HG03520 (cell line): ENCODE data around the gene ETHE1.

Source experiments
- ATAC-seq: cut with Tn5 transposase; IDR thresholded peaks from one replicate; pipeline ENCODE4 v1.9.1; 2021; ENCODE audit warnings: mild to moderate bottlenecking, moderate library complexity; ENCODE audit not compliant: unreplicated experiment

ETHE1 gene

GRCh38 chr19:43498233-43498842, 28.7 kb downstream of the ETHE1 start:
- no peak for ATAC-seq

DNA sequence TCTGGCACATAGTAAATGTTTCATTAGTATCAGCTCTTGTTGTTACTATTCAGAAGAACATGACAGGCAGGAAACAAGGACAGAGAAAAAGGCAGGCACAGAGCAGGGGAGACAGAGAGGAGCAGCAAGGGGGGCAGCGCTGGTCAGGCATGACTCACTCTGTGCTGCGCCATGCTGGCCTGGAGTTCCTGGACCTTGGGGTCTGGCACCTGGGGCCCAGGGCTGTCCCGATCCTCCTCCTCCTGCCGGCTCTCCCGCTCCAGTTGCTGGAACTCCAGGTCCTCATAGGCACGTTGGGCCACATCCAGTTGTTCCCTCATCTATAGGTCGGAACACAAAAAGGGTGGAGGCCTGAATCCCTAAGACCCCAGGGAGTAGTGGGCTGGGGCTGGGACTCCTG, 30.0 kb downstream of the ETHE1 start:
- no peak for ATAC-seq

DNA sequence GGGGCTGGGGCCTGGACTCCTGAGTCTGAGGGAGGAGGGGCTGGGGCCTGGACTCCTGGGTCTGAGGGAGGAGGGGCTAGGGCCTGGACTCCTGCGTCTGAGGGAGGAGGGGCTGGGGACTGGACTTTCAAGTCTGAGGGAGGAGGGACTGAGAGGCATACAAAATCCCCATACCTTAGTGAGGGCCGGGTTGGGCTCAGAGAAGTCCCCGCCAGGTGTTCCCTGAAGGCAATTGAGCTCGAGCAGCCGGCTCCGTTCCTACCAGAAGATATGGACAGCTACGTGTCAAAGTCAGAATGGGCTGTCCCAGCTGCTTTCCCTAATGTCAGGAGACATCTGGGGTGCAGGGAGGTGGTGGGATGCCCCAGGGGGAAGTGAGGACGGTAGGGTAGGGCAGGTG, 31.9 kb downstream of the ETHE1 start:
- ATAC-seq = no peak

GRCh38 chr19:43490759-43491158, 36.2 kb downstream of the ETHE1 start:
- no peak for ATAC-seq

- no peak for ATAC-seq
Measured at GRCh38 chr19:43489979-43490599, 36.9 kb downstream of the ETHE1 start.

DNA sequence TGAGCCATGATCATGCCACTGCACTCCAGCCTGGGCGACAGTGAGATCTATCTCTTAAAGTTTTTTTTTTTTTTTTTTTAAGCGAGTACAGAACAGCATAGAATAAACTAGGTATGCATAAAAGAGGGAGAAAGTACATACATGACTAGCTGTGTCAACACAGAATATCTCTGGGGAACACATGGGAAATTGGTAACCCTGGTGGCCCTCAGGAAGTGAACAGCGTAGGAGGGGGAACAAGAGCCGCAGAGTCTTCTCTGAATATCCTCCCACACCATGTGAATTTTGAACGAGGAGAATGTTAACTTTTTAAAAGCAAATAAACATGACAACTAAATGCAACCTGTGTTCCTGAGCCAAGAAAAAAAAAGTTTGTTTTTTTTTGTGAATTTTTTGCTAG, 37.7 kb downstream of the ETHE1 start:
- ATAC-seq = no peak

DNA sequence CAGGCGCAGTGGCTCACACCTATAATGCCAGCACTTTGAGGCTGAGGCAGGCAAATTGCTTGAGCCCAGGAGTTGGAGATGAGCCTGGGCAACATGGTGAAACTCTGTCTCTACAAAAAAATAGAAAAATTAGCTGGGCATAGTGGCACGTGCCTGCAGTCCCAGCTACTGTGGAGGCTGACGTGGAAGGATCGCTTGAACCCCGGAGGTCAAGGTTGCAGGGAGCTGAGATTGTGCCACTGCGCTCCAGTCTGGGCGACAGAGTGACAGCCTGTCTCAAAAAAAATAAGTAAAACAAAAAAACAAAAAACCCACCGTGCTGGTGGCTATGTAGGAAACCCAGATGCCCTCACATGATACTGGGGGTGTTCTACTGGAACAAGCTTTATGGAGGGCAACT, 38.8 kb downstream of the ETHE1 start:
- ATAC-seq = no peak

DNA sequence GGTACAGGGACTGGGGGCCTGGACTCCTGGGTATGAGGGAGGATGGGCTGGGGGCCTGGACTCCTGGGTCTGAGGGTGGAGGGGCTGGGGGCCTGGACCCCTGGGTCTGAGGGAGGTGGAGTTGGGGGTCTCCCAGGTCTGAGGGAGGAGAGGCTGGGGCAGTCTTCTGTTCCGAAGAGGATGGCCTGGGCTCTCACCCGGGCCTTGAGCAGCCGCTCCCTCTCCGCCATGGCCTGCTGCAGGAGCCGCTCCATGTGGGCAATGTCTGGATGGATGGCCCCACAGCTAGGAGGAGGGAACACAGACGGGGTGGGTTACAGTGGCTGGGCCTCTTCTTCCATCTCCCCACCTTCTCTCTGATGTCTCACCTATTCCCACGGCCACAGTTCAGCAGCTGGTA, 40.6 kb downstream of the ETHE1 start:
- no peak for ATAC-seq

DNA sequence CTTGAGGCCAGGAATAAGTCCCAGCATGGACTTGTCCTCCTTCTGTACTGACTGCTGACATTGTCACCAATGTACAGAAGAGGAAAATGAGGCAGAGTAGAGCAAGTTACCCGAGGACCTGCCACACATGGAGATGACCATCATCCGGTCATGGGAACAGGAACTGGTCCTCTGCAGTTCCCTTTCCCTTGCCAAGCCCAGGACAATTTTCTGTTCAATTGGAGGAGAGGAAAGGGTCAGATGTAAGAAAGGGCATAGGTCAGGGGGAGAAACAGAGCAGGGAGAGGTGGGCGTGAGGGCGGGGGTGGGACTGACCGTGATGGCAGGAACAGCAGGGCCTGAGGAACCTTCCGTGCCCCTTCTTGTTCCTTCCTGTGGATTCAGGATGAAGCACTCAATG, 41.0 kb downstream of the ETHE1 start:
- no peak for ATAC-seq

DNA sequence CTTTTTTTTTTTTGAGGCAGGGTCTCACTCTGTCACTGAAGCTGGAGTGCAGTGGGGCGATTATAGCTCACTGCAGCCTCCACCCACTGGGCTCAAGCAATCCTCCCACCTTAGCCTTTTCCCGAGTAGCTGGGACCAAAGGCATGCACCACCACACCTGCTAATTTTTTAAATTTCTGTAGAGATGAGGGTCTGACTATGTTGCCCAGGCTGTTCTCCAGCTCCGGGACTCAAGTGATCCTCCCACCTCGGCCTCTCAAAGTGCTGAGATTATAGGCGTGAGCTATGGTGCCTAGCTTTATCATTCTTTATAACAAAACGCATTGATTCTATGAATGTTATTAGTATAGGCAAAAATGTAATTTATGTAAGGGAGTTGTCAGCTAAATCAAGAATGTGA, 43.7 kb downstream of the ETHE1 start:
- no peak for ATAC-seq

DNA sequence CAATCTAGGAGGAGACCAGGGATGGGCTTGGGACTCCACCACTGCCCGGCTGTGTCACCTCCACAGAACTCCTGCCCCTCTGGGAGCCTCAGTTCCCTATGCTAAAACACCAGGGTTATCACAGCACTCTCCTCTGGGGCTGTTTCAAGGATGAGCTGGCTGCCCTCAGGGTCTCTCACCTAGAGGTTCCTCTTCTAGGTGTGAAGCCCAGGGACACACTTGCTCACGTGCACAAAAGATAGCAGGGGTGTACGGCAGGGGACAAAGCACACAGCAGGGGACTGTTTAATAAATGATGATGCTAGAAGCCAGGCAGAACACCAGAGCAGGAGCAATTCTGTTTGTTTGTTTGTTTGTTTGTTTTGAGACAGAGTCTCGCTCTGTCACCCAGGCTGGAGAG, 44.8 kb downstream of the ETHE1 start:
- no peak for ATAC-seq

DNA sequence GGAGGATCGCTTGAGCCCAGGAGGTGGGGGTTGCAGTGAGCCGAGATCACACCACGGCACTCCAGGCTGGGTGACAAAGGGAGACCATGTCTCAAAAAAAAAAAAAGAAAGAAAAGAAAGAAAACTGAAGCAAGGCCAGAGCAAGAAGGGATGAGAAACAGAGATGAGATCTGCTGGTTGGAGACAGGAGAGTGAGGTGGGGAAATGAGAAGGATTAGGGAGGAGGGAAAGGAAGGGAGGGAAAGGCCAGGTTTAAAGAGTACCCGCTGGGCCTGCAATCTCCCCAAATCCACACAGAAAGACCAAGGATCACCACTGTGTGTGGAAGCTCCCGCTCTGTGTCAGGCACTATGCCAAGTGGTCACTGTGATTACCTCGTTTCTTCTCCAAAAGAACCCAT, 45.3 kb downstream of the ETHE1 start:
- ATAC-seq = no peak

DNA sequence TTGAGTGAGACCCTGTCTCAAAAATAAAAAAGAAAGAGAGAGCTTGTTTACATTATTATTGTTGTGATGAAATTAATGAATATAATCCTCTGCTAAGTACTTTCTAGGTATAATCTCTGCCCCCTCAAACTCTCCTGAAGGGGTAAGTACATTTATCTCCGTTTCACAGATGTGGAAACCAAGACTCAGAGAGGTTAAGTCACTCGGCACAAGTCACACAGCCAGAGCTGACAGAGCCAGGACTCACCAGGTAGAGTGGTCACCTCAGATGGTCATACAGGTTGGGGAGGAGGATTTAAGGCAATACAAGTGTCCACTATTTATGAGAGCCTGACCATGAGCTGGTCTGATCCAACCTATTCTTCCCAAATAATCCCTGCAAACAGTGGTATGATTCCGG, 46.4 kb downstream of the ETHE1 start:
- no peak for ATAC-seq

- ATAC-seq = no peak
Measured at GRCh38 chr19:43479961-43480561, 46.9 kb downstream of the ETHE1 start.

DNA sequence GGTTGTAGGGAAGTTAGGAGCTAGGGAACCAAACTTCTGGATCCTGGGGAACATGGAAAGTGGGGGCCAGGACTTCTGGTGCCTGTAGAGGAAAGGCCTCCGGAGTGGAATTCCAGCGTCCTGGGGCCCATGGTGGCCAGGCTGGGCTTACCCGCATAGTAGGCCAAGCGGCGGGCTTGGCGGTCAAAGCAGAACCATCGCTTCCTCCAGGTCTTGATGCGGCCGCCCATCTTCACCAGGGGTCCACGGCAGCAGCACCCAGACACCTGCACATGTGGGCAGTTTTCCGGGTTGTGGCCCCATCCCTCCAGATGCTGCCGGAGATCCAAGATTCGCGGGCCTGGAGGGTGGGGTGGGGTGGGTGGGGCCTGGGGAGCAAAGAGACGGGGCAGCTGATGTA, 47.8 kb downstream of the ETHE1 start:
- ATAC-seq = no peak

- no peak for ATAC-seq
Measured at GRCh38 chr19:43478323-43478722, 48.7 kb downstream of the ETHE1 start.

DNA sequence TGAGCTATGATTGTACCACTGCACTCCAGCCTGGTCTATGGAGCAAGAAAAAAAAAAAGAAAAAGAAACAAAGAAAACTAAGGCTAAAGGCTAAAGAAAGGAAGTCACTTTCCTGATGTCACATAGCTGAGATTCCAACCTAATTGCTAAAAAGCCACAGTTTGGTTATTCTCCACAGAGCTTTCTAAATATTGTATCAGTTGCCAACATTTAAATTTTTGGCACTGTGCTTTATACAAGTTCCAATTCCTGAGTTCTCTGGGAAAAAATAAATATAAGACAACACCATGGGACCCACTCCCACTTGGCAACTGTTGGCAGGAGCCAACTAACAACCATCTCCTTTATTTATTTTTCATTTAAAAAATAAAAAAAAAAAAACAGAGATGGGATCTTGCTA, 50.4 kb downstream of the ETHE1 start:
- no peak for ATAC-seq

DNA sequence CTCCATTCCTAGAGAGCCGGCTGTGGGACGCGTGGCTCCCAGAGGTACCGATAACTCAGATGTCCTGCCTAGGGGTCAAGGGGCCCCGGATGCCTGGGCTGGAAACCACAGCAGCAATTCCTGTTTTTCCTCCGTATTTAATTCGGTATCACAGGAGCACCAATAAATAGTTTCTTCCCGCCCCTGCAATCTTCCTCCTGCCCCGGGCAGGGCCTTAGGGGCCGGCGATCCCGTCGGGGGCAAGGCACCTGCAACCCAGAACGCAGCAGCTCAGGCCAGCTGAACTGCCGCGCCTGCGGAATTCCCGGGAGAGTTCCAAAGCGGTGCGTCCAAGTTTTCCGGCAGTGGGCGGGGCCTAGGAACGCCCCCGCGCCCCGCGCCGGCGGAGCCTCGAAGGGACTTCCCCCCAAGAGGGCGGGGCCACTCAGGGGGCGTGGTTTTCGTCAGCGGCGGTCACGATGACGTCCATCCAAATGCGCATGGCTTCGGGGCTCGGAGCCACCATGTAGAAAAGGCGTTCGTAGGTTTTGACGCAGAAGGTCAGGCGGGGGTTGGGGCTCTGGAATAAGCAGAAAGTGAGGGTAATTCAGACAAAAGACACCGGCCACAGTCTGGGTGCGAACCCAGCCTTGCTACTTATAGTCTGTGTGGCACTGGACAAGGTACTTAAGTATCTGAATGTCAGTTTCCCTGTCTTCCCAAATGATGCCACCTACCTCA, 51.9 kb downstream of the ETHE1 start:
- ATAC-seq = peak; percentile 61

DNA sequence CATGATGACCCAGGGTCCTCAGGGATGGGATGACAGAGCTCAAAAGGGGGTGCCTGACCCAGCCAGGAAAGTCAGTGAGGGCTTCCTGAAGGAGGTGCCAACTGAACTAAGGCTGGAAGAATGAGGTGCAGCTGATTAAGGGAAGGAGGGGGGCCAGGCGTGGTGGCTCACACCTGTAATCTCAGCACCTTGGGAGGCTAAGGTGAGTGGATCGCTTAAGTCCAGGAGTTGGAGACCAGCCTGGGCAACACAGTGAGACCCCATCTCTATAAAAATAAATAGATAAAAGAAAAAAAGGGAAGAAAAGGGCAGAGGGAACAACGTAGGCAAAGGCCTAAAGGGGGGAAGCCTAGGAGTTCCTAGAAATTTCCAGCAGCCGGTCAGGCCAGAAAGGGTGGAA, 52.5 kb downstream of the ETHE1 start:
- no peak for ATAC-seq

DNA sequence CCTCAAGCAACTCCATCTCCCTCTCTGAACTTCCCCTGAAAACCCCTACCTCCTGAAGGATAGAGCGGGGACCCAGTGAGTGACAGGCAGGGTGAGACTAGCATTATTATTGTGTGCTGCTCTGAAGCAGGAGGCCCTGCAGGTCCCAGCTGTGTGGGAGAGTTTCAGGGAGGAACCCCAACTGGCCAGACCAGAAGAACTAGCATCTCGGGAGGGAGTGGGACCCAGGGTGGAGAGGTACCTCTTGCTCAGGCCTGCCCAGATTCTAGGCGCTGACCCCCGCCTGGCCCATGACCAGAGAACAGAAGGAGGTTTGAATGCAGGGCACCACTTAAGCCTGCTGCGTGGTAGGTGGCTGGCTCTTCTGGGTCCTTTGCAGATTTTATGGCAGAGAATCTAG, 55.9 kb downstream of the ETHE1 start:
- ATAC-seq = no peak

GRCh38 chr19:43470288-43470687, 56.7 kb downstream of the ETHE1 start:
- no peak for ATAC-seq

DNA sequence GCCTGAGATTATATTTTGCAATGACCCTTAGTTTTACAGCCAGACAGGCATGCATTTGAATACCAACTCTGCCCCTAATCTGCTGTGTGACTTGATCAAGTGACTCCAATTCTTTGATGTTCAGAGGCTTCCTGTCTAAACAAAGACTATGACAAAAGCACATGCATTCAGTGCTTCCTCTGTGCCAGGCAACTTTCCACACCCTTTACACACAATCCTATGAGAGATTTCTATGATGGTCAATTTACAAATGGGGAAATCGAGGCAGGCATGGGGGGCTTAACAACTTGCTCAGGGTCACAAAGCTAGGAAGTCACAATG, 57.9 kb downstream of the ETHE1 start:
- ATAC-seq = no peak
